Measurements from ENCODE around the gene CCDC188. TPM values are rescaled to one million over a fixed set of nuclear protein-coding genes. Genes with fewer than 3 reads are reported as not detected.

The CCDC188 gene
- total RNA-seq, 2 experiments from 2014 or later: not detected

DNA sequence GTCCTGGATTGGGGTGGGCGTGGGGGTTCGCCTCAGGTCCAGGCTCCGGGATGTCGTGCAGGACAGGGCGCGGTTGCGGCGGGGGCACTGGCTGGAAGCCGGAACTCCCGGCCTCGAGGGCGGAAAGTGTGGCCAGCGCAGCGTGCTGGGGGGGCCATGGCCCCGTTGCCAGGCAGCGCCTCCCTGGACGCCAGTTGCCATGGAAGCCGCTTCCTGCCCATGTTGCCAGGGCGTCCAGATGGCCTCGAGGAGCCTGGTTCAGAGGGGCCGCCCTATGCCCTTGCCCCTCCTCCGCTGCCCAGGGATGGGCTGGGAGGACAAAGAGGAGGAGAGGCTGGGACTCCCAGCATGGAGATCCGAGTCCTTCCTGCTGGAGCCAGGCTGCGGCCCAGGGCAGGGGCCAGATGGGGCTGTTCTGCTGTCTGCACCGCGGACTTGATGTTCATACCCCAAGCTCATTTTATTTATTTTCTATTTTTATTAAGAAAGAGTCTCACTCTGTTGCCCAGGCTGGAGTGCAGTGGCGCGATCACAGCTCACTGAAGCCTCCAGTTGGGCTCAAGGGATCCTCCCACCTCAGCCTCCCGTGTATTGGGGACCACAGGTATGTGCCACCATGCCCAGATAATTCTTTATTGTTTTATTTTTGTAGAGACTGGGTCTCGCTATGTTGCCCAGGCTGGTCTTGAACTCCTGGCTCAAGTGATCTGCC is 4.6 kb upstream of the CCDC188 start:
- intact Hi-C loops (cut with micrococcal nuclease; ENCODE audit: unreplicated experiment): loop anchor here (10.0 kb wide), 2 partner anchors 299 to 539 kb away; no protein-coding TSS in a partner anchor
- no peak overlapping the region for H3K4me2 ChIP-seq (ENCODE audit: low read length)
- no peak for DNase-seq (ENCODE audit: low spot score)
- CTCF ChIA-PET (ENCODE audit: unreplicated experiment): interaction anchor here (0.6 kb wide), 1 partner anchor 177 kb away, joined by 4 read pairs; no protein-coding TSS in a partner anchor
- no peaks in the 10 kb centered on the region for H3K9me2 ChIP-seq (ENCODE audit: insufficient read depth, low read length)
- no peaks in the 10 kb centered on the region for H4K20me1 ChIP-seq (ENCODE audit: insufficient read depth, low read length)
- BruUV-seq (replicated peaks): no TSS peak
- no peaks in the 10 kb centered on the region for H3K4me1 ChIP-seq (ENCODE audit: insufficient read depth, low read length, poor library complexity, severe bottlenecking)
- no peaks in the 10 kb centered on the region for H3K79me2 ChIP-seq (ENCODE audit: insufficient read depth, low read depth, low read length)
- H3K4me3 ChIP-seq (ENCODE audit: low read depth, low read length, poor library complexity, severe bottlenecking): no peak overlapping the region
- no peaks in the 10 kb centered on the region for H3K36me3 ChIP-seq (ENCODE audit: insufficient read depth, low read length)
- POLR2A ChIA-PET: no interaction called here
- H3K9me3 ChIP-seq (ENCODE audit: low read length): no peaks in the 10 kb centered on the region
- no peak overlapping the region for H2AFZ ChIP-seq (ENCODE audit: low read length)
- TF ChIP-seq EZH2phosphoT487 (IDR thresholded peaks at IDR 0.05; ENCODE audit: borderline replicate concordance, low read depth, low read length) (no peak), CTCF (conservative IDR thresholded peaks at IDR 0.05; ENCODE audit: low read length) (no peak)
- H3K27ac ChIP-seq (ENCODE audit: low read depth, low read length, poor library complexity, severe bottlenecking): no peak overlapping the region

GRCh38 chr22:20154602-20155187 is 3.8 kb upstream of the CCDC188 start:
- Histone ChIP-seq H3K79me2 (ENCODE audit: insufficient read depth, low read depth, low read length) (no peaks in the 10 kb centered on the region), H3K36me3 (ENCODE audit: insufficient read depth, low read length) (no peaks in the 10 kb centered on the region), H3K4me3 (ENCODE audit: low read depth, low read length, poor library complexity, severe bottlenecking) (no peak overlapping the region), H3K9me2 (ENCODE audit: insufficient read depth, low read length) (no peaks in the 10 kb centered on the region), H3K9me3 (ENCODE audit: low read length) (no peaks in the 10 kb centered on the region), H3K4me1 (ENCODE audit: insufficient read depth, low read length, poor library complexity, severe bottlenecking) (no peaks in the 10 kb centered on the region), H2AFZ (ENCODE audit: low read length) (no peak overlapping the region), H3K4me2 (ENCODE audit: low read length) (no peak overlapping the region), H4K20me1 (ENCODE audit: insufficient read depth, low read length) (no peaks in the 10 kb centered on the region), H3K27ac (ENCODE audit: low read depth, low read length, poor library complexity, severe bottlenecking) (no peak overlapping the region)
- CTCF ChIA-PET (ENCODE audit: unreplicated experiment): no interaction called here
- DNase-seq (ENCODE audit: low spot score): no peak
- no TSS peak for BruUV-seq (replicated peaks)
- intact Hi-C loops (cut with micrococcal nuclease; ENCODE audit: unreplicated experiment): loop anchor here (10.0 kb wide), 2 partner anchors 300 to 540 kb away; no protein-coding TSS in a partner anchor
- POLR2A ChIA-PET: no interaction called here
- TF ChIP-seq EZH2phosphoT487 (IDR thresholded peaks at IDR 0.05; ENCODE audit: borderline replicate concordance, low read depth, low read length) (no peak), CTCF (conservative IDR thresholded peaks at IDR 0.05; ENCODE audit: low read length) (no peak)

- TF ChIP-seq CTCF (conservative IDR thresholded peaks at IDR 0.05; ENCODE audit: low read length): no peak
- no peak for TF ChIP-seq EZH2phosphoT487 (IDR thresholded peaks at IDR 0.05; ENCODE audit: borderline replicate concordance, low read depth, low read length)
- no peak overlapping the region for H2AFZ ChIP-seq (ENCODE audit: low read length)
- no peak overlapping the region for H3K4me3 ChIP-seq (ENCODE audit: low read depth, low read length, poor library complexity, severe bottlenecking)
- DNase-seq (ENCODE audit: low spot score): no peak
- no TSS peak for BruUV-seq (replicated peaks)
- intact Hi-C loops (cut with micrococcal nuclease; ENCODE audit: unreplicated experiment): loop anchor here (10.0 kb wide), 2 partner anchors 301 to 541 kb away; no protein-coding TSS in a partner anchor
- H3K27ac ChIP-seq (ENCODE audit: low read depth, low read length, poor library complexity, severe bottlenecking): no peak overlapping the region
- POLR2A ChIA-PET: no interaction called here
- CTCF ChIA-PET (ENCODE audit: unreplicated experiment): no interaction called here
- H3K4me1 ChIP-seq (ENCODE audit: insufficient read depth, low read length, poor library complexity, severe bottlenecking): no peaks in the 10 kb centered on the region
- H3K79me2 ChIP-seq (ENCODE audit: insufficient read depth, low read depth, low read length): no peaks in the 10 kb centered on the region
- no peaks in the 10 kb centered on the region for H4K20me1 ChIP-seq (ENCODE audit: insufficient read depth, low read length)
- no peaks in the 10 kb centered on the region for H3K9me2 ChIP-seq (ENCODE audit: insufficient read depth, low read length)
- no peaks in the 10 kb centered on the region for H3K9me3 ChIP-seq (ENCODE audit: low read length)
- no peaks in the 10 kb centered on the region for H3K36me3 ChIP-seq (ENCODE audit: insufficient read depth, low read length)
- no peak overlapping the region for H3K4me2 ChIP-seq (ENCODE audit: low read length)
These were observed 3.1 kb upstream of the CCDC188 start for GRCh38 chr22:20153945-20154344.

Measured in OCI-LY7 (cell line).